Measurements from ENCODE around the gene WASHC2C.
"Not testable (repeated sequence)": the region's sequence is repeated elsewhere in the genome, so short reads cannot be mapped to it uniquely, and the experiment has no call there.

DNA sequence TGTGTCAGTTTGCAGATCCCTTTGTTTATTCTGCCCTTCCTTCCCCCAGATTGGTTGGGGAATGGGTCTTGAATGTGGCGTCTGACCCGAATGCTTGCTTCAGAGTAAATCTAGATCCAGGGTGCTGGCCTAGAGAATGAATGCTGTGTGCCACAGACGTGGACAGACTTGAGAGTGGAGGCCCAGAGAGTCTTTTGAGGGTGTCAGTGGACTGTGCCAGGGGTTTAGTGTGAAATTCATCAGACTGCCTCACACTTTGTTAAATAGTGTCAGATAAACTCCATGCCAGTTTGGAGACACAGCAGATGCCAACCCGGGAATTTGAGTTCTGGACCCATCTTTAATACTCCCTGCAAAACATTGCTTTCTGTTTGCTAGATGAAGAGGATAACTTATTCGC is 25.1 kb downstream of the WASHC2C start:
- TF ChIP-seq, protein P1, sequence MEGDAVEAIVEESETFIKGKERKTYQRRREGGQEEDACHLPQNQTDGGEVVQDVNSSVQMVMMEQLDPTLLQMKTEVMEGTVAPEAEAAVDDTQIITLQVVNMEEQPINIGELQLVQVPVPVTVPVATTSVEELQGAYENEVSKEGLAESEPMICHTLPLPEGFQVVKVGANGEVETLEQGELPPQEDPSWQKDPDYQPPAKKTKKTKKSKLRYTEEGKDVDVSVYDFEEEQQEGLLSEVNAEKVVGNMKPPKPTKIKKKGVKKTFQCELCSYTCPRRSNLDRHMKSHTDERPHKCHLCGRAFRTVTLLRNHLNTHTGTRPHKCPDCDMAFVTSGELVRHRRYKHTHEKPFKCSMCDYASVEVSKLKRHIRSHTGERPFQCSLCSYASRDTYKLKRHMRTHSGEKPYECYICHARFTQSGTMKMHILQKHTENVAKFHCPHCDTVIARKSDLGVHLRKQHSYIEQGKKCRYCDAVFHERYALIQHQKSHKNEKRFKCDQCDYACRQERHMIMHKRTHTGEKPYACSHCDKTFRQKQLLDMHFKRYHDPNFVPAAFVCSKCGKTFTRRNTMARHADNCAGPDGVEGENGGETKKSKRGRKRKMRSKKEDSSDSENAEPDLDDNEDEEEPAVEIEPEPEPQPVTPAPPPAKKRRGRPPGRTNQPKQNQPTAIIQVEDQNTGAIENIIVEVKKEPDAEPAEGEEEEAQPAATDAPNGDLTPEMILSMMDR (conservative IDR thresholded peaks at IDR 0.05 in 1 of 2, IDR thresholded peaks at IDR 0.05 in 1 of 2; ENCODE audit: low read depth in 1 of 2, low read length in 2 of 2): not testable (repeated sequence)
- TF ChIP-seq EZH2 (IDR thresholded peaks at IDR 0.05; ENCODE audit: low read length, missing control alignments): not testable (repeated sequence)
